Measurements from ENCODE around the gene ATP5F1E. TPM values are rescaled to one million over a fixed set of nuclear protein-coding genes. Genes with fewer than 3 reads are reported as not detected.

Gene ATP5F1E
- total RNA-seq, 1 experiment from 2014 or later: 52.7 TPM

DNA sequence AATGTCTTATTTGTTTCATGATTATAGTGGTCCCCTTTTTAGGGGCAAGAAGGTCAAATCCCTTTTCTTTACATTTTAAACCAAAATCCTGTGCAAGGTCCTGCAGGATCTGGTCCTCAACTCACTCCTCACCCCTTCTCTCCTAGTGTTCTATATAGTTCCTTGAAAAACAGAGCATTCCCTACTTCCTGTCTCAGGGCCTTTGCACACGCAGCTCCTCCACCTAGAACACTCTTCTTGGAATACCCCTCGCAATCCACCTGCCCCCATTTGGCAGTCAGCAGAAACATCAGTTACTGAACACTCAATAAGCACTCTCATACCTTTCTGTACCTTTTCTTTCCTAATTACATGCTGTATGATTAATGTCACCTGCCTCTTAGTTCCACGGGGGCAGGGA, 3.2 kb upstream of the ATP5F1E start:
- no peak overlapping the region for H3K23ac ChIP-seq (ENCODE audit: insufficient read length, low read depth, low read length)
- H3K36me3 Mint-ChIP-seq (ENCODE audit: insufficient read depth in 1 of 3, low read depth in 3 of 3): peaks cover 22 to 60% (median 56%) of the 10 kb centered on the region in 3 experiments
- peaks cover 8% of the 10 kb centered on the region for H3K23me2 ChIP-seq (ENCODE audit: insufficient read length, low read depth, low read length, poor library complexity, severe bottlenecking)
- H4K20me1 ChIP-seq (ENCODE audit: control insufficient read depth, insufficient read depth, insufficient read length): no peaks in the 10 kb centered on the region
- no peak overlapping the region for H3K27ac ChIP-seq (ENCODE audit: insufficient read length, low read depth, low read length)
- no peak overlapping the region for H2BK15ac ChIP-seq (ENCODE audit: low read depth, low read length)
- no peak overlapping the region for H3T11ph ChIP-seq (ENCODE audit: low read length)
- H3K4me1 ChIP-seq (ENCODE audit: insufficient read depth, low read length): peaks cover 3% of the 10 kb centered on the region
- H2BK120ac ChIP-seq (ENCODE audit: low read depth, low read length, poor library complexity, severe bottlenecking): no peak overlapping the region
- peaks cover 10 to 12% of the 10 kb centered on the region in 2 experiments for H3K4me1 Mint-ChIP-seq
- no peak for DNase-seq
- no peaks in the 10 kb centered on the region for H3K79me1 ChIP-seq (ENCODE audit: insufficient read depth, low read depth, low read length, poor library complexity, severe bottlenecking)
- H3K27ac Mint-ChIP-seq: no peak overlapping the region
- peaks cover 7% of the 10 kb centered on the region for H3K79me2 ChIP-seq (ENCODE audit: insufficient read depth, low read length)
- peaks cover 12% of the 10 kb centered on the region for H3K27me3 Mint-ChIP-seq (ENCODE audit: low read depth)
- no peak overlapping the region for H3K9ac ChIP-seq (ENCODE audit: extremely low read depth, insufficient read length, low read length)
- H2BK20ac ChIP-seq (ENCODE audit: low read depth, low read length, poor library complexity, severe bottlenecking): no peak overlapping the region
- H3K56ac ChIP-seq (ENCODE audit: insufficient read length, low read depth, low read length): no peak overlapping the region
- H4K91ac ChIP-seq (ENCODE audit: insufficient read length, low read depth, low read length): no peak overlapping the region
- no peak overlapping the region for H2AFZ ChIP-seq (ENCODE audit: low read length)
- no CpG with 5 or more reads among the region's 3 CpGs for WGBS (ENCODE audit: extremely low coverage, insufficient read length, low lambda C conversion rate)
- H3K14ac ChIP-seq (ENCODE audit: insufficient read depth, low read length): no peak overlapping the region
- H2BK5ac ChIP-seq (ENCODE audit: insufficient read length, low read length): no peak overlapping the region
- no peak overlapping the region for H4K8ac ChIP-seq (replicated peaks; ENCODE audit: insufficient read length, low read depth, low read length)
- H3K4me3 Mint-ChIP-seq: no peak overlapping the region
- no peak overlapping the region for H4K5ac ChIP-seq (ENCODE audit: insufficient read length, low read depth, low read length)
- H3K27me3 ChIP-seq (ENCODE audit: insufficient read depth, low read length): no peaks in the 10 kb centered on the region
- TF ChIP-seq, protein P1, sequence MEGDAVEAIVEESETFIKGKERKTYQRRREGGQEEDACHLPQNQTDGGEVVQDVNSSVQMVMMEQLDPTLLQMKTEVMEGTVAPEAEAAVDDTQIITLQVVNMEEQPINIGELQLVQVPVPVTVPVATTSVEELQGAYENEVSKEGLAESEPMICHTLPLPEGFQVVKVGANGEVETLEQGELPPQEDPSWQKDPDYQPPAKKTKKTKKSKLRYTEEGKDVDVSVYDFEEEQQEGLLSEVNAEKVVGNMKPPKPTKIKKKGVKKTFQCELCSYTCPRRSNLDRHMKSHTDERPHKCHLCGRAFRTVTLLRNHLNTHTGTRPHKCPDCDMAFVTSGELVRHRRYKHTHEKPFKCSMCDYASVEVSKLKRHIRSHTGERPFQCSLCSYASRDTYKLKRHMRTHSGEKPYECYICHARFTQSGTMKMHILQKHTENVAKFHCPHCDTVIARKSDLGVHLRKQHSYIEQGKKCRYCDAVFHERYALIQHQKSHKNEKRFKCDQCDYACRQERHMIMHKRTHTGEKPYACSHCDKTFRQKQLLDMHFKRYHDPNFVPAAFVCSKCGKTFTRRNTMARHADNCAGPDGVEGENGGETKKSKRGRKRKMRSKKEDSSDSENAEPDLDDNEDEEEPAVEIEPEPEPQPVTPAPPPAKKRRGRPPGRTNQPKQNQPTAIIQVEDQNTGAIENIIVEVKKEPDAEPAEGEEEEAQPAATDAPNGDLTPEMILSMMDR (conservative IDR thresholded peaks at IDR 0.05): no peak
- H2AK5ac ChIP-seq (ENCODE audit: insufficient read length, low read length): no peak overlapping the region
- no peak overlapping the region for H3K4me2 ChIP-seq (ENCODE audit: insufficient read depth, insufficient read length, low read length)
- H3K18ac ChIP-seq (ENCODE audit: insufficient read length, low read depth, low read length): no peak overlapping the region
- H3K9me3 Mint-ChIP-seq: no peaks in the 10 kb centered on the region
- H2BK12ac ChIP-seq (ENCODE audit: insufficient read length, low read depth, low read length): no peak overlapping the region
- H3K4ac ChIP-seq (ENCODE audit: low read depth, low read length): no peak overlapping the region
- H3K9me3 ChIP-seq (ENCODE audit: control insufficient read depth, low read depth, low read length): no peaks in the 10 kb centered on the region
